Glomerular visceral epithelial cell (primary cell): ENCODE data around the gene CRTAC1.

ENCODE experiments used
- DNase-seq: peaks from one replicate; pipeline ENCODE4 v3.0.0-alpha.2; 2016; ENCODE audit errors: extremely low spot score

Gene CRTAC1

GRCh38 chr10:97924678-97925077, 105.7 kb downstream of the CRTAC1 start:
- no peak for DNase-seq

GRCh38 chr10:97923476-97923875, 106.9 kb downstream of the CRTAC1 start:
- no peak for DNase-seq

- no peak for DNase-seq
These were observed 107.4 kb downstream of the CRTAC1 start for GRCh38 chr10:97923057-97923456.

- no peak for DNase-seq
These were observed 108.2 kb downstream of the CRTAC1 start for GRCh38 chr10:97922022-97922758.

GRCh38 chr10:97921581-97922021, 108.8 kb downstream of the CRTAC1 start:
- peak; percentile 16 for DNase-seq

GRCh38 chr10:97920865-97921264, 109.6 kb downstream of the CRTAC1 start:
- no peak for DNase-seq

- DNase-seq = no peak
These were observed 111.4 kb downstream of the CRTAC1 start for GRCh38 chr10:97919012-97919411.

GRCh38 chr10:97916586-97916985, 113.8 kb downstream of the CRTAC1 start:
- DNase-seq = no peak

- no peak for DNase-seq
These were observed 114.9 kb downstream of the CRTAC1 start for GRCh38 chr10:97915346-97916131.

- DNase-seq = peak; percentile 73
These were observed 115.6 kb downstream of the CRTAC1 start for GRCh38 chr10:97914837-97915211.

- no peak for DNase-seq
These were observed 116.1 kb downstream of the CRTAC1 start for GRCh38 chr10:97914171-97914836.

GRCh38 chr10:97913614-97914013, 116.8 kb downstream of the CRTAC1 start:
- DNase-seq = no peak

GRCh38 chr10:97913193-97913592, 117.2 kb downstream of the CRTAC1 start:
- no peak for DNase-seq

GRCh38 chr10:97911217-97911616, 119.2 kb downstream of the CRTAC1 start:
- DNase-seq = no peak

GRCh38 chr10:97910661-97911060, 119.8 kb downstream of the CRTAC1 start:
- no peak for DNase-seq

- DNase-seq = no peak
These were observed 122.6 kb downstream of the CRTAC1 start for GRCh38 chr10:97907830-97908229.

- DNase-seq = no peak
These were observed 123.2 kb downstream of the CRTAC1 start for GRCh38 chr10:97907211-97907610.

- no peak for DNase-seq
These were observed 125.1 kb downstream of the CRTAC1 start for GRCh38 chr10:97905276-97905675.

- DNase-seq = no peak
These were observed 125.8 kb downstream of the CRTAC1 start for GRCh38 chr10:97904576-97904975.

GRCh38 chr10:97904018-97904381, 126.4 kb downstream of the CRTAC1 start:
- no peak for DNase-seq

- no peak for DNase-seq
These were observed 127.0 kb downstream of the CRTAC1 start for GRCh38 chr10:97903128-97904017.

GRCh38 chr10:97901381-97901780, 129.0 kb downstream of the CRTAC1 start:
- DNase-seq = no peak
